Fibroblast of lung (primary cell): Measurements from ENCODE around the gene TRIM8. TPM values are rescaled to one million over a fixed set of nuclear protein-coding genes. Genes with fewer than 3 reads are reported as not detected.

Source experiments
- DNase-seq, 2 donors: peaks; one replicate each; pipeline versions ENCODE4 v3.0.0 to v3.0.0-alpha.2; 2010; ENCODE audit warnings: low read depth in 2 of 2
- H2AFZ ChIP-seq: 2 replicates; pipeline ENCODE4 v1.5.1; 2012; ENCODE audit warnings: low read length, control low read depth, inconsistent platforms
- H3K27ac ChIP-seq: 2 replicates; pipeline ENCODE4 v1.5.1; 2011; ENCODE audit warnings: low read length, control low read depth; ENCODE audit not compliant: insufficient read depth
- H3K27me3 ChIP-seq: 2 replicates; pipeline ENCODE4 v1.5.1; 2011; ENCODE audit warnings: mild to moderate bottlenecking, low read length; ENCODE audit not compliant: control insufficient read depth, insufficient read depth
- H3K36me3 ChIP-seq: 2 replicates; pipeline ENCODE4 v1.5.1; 2011; ENCODE audit warnings: low read length; ENCODE audit not compliant: control insufficient read depth, insufficient read depth
- H3K4me1 ChIP-seq: 2 replicates; pipeline ENCODE4 v1.5.1; 2011; ENCODE audit warnings: low read length; ENCODE audit not compliant: control insufficient read depth, insufficient read depth; ENCODE audit errors: extremely low read depth
- H3K4me2 ChIP-seq: 2 replicates; pipeline ENCODE4 v1.5.1; 2011; ENCODE audit warnings: low read length, control low read depth; ENCODE audit not compliant: insufficient read depth; ENCODE audit errors: extremely low read depth
- H3K4me3 ChIP-seq, 4 experiments: fragments of 200-600 bp in 1 of 4; sonication (generic) in 1 of 4; replicated peaks in 1 of 4; 2 replicates each; pipeline ENCODE4 v1.5.1; 2011 to 2016; ENCODE audit warnings: low read length in 4 of 4, low read depth in 3 of 4, mild to moderate bottlenecking in 3 of 4, control low read depth in 2 of 4, inconsistent platforms in 1 of 4, mixed read lengths in 1 of 4; ENCODE audit not compliant: insufficient read depth in 1 of 4; ENCODE audit errors: control extremely low read depth in 1 of 4
- H3K79me2 ChIP-seq: 2 replicates; pipeline ENCODE4 v1.5.1; 2012; ENCODE audit warnings: mild to moderate bottlenecking, low read length, inconsistent platforms; ENCODE audit not compliant: control insufficient read depth, insufficient read depth
- H3K9ac ChIP-seq: 2 replicates; pipeline ENCODE4 v1.5.1; 2011; ENCODE audit warnings: mild to moderate bottlenecking, low read length, control low read depth; ENCODE audit not compliant: insufficient read depth
- H3K9me3 ChIP-seq: 2 replicates; pipeline ENCODE4 v1.5.1; 2012; ENCODE audit warnings: low read depth, low read length; ENCODE audit not compliant: control insufficient read depth, insufficient read depth
- H4K20me1 ChIP-seq: 2 replicates; pipeline ENCODE4 v1.5.1; 2011; ENCODE audit warnings: low read length; ENCODE audit not compliant: control insufficient read depth, insufficient read depth; ENCODE audit errors: extremely low read depth
- EZH2 ChIP-seq: IDR thresholded peaks from 2 replicates; pipeline ENCODE4 v1.5.1; 2012; ENCODE audit warnings: low read length, control low read depth, mild to moderate bottlenecking; ENCODE audit errors: missing control alignments
- polyA plus RNA-seq, 2 donors: library from polyadenylated mRNA; depleted of rRNA in 1 of 2; stranded (reverse) in 1 of 2; unstranded in 1 of 2; fragments of >200 nt; gene quantifications; 2 replicates each; pipeline ENCODE4 v1.2.1, GENCODE V29; 2011 to 2012; ENCODE audit warnings: missing spikeins in 1 of 2
- total RNA-seq: library from RNA; depleted of rRNA; stranded (reverse); fragments of >200 nt; gene quantifications from 2 replicates; pipeline ENCODE4 v1.2.1, GENCODE V29; 2014
- TF ChIP-seq, protein P1 (sequence below), 2 donors: IDR thresholded peaks in 1 of 2; conservative IDR thresholded peaks in 1 of 2; 1 replicate in 1 of 2; 2 replicates in 1 of 2; pipeline ENCODE4 v1.5.1; 2011 to 2012; ENCODE audit warnings: low read length in 2 of 2, control low read depth in 1 of 2, inconsistent platforms in 1 of 2, low read depth in 1 of 2, mild to moderate bottlenecking in 1 of 2

The TRIM8 gene
- total and polyA plus RNA-seq, 2 donors (not counting 1 experiment from before 2014, with no cell fraction given), result 93.2 to 143 TPM

DNA sequence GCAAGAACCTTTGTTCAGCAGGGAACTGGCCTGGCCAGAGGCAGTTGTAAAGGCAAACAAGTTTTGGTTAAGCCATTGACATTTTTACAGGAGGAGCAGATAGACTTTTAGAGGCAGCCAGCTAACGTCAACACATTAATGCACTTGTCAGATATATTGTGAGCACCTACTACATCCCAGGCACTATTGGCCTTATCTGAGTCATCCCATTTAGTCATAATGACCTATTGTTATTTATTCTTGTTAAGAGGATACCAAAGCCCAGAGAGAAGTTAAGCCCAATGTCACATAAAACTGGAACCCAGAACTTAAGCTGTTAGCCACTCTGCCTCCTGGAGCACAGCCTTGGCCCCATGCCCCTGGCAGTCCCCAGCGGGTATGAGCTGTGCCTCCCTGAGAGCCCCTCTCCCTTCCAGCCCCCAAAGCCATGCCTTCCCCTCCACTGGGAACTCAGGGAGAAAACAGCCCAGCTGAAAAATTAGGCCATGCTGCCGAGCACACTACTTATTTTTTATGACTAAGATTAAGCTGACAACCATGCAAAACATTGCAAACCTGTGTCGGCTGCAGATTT is 32.7 kb upstream of the TRIM8 start:
- no peaks in the 10 kb centered on the region for H3K27me3 ChIP-seq
- H3K27ac ChIP-seq, result no peak overlapping the region
- H3K9me3 ChIP-seq, result no peaks in the 10 kb centered on the region
- DNase-seq, result peak in 1 of 2 donors; percentile 67
- H3K4me2 ChIP-seq, result no peak overlapping the region
- peaks cover 18% of the 10 kb centered on the region for H3K4me1 ChIP-seq
- peaks cover 4% of the 10 kb centered on the region for H3K36me3 ChIP-seq
- TF ChIP-seq EZH2, result no peak
- TF ChIP-seq, protein P1, sequence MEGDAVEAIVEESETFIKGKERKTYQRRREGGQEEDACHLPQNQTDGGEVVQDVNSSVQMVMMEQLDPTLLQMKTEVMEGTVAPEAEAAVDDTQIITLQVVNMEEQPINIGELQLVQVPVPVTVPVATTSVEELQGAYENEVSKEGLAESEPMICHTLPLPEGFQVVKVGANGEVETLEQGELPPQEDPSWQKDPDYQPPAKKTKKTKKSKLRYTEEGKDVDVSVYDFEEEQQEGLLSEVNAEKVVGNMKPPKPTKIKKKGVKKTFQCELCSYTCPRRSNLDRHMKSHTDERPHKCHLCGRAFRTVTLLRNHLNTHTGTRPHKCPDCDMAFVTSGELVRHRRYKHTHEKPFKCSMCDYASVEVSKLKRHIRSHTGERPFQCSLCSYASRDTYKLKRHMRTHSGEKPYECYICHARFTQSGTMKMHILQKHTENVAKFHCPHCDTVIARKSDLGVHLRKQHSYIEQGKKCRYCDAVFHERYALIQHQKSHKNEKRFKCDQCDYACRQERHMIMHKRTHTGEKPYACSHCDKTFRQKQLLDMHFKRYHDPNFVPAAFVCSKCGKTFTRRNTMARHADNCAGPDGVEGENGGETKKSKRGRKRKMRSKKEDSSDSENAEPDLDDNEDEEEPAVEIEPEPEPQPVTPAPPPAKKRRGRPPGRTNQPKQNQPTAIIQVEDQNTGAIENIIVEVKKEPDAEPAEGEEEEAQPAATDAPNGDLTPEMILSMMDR (conservative IDR thresholded peaks at IDR 0.05 in 1 of 2, IDR thresholded peaks at IDR 0.05 in 1 of 2; ENCODE audit: low read depth in 1 of 2, low read length in 2 of 2), result no peak
- H3K9ac ChIP-seq, result no peak overlapping the region
- H3K4me3 ChIP-seq, result no peak overlapping the region
- H2AFZ ChIP-seq, result no peak overlapping the region
- H4K20me1 ChIP-seq, result no peaks in the 10 kb centered on the region
- no peaks in the 10 kb centered on the region for H3K79me2 ChIP-seq

DNA sequence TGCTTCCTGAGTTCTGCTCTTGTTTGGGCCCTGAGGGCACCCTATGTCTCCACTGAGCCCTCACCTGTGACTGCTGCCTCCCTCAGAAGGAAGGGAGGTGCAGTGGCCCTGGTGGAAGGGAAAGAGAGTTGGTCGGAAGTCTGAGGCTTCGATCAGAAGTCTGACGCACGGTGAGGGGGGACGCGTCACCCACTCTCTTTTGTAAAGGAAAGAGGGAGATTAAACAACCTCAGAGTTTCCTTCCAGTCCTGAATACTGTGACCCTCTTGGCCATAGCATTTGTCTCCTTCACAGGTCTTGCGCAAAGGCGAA is 31.4 kb upstream of the TRIM8 start:
- Histone ChIP-seq H3K4me1 (peaks cover 20% of the 10 kb centered on the region), H3K9me3 (no peaks in the 10 kb centered on the region), H4K20me1 (no peaks in the 10 kb centered on the region), H3K36me3 (peaks cover 7% of the 10 kb centered on the region), H3K4me2 (no peak overlapping the region), H3K4me3 (no peak overlapping the region), H3K9ac (no peak overlapping the region), H3K27ac (no peak overlapping the region), H3K79me2 (no peaks in the 10 kb centered on the region), H2AFZ (no peak overlapping the region), H3K27me3 (no peaks in the 10 kb centered on the region)
- DNase-seq, result no peak
- TF ChIP-seq, protein P1 (conservative IDR thresholded peaks at IDR 0.05 in 1 of 2, IDR thresholded peaks at IDR 0.05 in 1 of 2; ENCODE audit: low read depth in 1 of 2, low read length in 2 of 2), result no peak
- TF ChIP-seq EZH2, result no peak

DNA sequence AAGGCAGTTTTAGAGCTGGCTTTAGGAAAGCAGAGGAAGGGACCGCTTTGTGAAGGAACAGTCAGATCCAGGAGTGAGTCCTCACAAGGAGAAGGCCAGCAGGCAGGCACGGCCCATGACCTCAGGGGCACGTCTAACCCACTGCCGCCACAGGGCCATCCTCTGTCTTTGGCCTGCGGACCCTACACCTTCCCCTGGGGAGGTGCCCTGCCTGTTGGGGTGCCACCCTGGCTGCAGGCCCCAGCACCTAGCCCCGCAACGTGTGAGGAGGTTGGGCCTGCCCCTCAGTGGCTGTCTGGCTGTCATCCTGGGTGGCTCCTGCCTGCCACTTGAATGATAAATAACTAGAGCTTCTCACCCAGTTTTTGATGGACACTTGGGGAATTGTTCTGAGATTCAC is 31.0 kb upstream of the TRIM8 start:
- TF ChIP-seq, protein P1 (conservative IDR thresholded peaks at IDR 0.05 in 1 of 2, IDR thresholded peaks at IDR 0.05 in 1 of 2; ENCODE audit: low read depth in 1 of 2, low read length in 2 of 2), result no peak
- TF ChIP-seq EZH2, result no peak
- Histone ChIP-seq H3K9ac (no peak overlapping the region), H3K4me2 (no peak overlapping the region), H4K20me1 (no peaks in the 10 kb centered on the region), H3K9me3 (no peaks in the 10 kb centered on the region), H3K27ac (no peak overlapping the region), H3K36me3 (peaks cover 8% of the 10 kb centered on the region), H3K27me3 (no peaks in the 10 kb centered on the region), H3K79me2 (no peaks in the 10 kb centered on the region), H3K4me3 (no peak overlapping the region), H3K4me1 (peaks cover 20% of the 10 kb centered on the region), H2AFZ (no peak overlapping the region)
- no peak for DNase-seq
